Stimulated activated CD4-positive, alpha-beta T cell treated with anti-CD3 and anti-CD28 coated beads, Interleukin-12 subunit alpha, Interleukin-12 subunit beta, amount 100 ng/mL, for 24 hours (primary cell): ENCODE data around the gene DLX4.

Source experiments
- DNase-seq, 2 experiments: peaks; one replicate each; pipeline ENCODE4 v3.0.0-alpha.2; 2020; ENCODE audit warnings: low read depth in 2 of 2

DLX4 gene

GRCh38 chr17:49946964-49947584 lies 21.9 kb upstream of the DLX4 start:
- DNase-seq, result no peak

GRCh38 chr17:49949634-49950033 lies 19.4 kb upstream of the DLX4 start:
- DNase-seq, result no peak

DNA sequence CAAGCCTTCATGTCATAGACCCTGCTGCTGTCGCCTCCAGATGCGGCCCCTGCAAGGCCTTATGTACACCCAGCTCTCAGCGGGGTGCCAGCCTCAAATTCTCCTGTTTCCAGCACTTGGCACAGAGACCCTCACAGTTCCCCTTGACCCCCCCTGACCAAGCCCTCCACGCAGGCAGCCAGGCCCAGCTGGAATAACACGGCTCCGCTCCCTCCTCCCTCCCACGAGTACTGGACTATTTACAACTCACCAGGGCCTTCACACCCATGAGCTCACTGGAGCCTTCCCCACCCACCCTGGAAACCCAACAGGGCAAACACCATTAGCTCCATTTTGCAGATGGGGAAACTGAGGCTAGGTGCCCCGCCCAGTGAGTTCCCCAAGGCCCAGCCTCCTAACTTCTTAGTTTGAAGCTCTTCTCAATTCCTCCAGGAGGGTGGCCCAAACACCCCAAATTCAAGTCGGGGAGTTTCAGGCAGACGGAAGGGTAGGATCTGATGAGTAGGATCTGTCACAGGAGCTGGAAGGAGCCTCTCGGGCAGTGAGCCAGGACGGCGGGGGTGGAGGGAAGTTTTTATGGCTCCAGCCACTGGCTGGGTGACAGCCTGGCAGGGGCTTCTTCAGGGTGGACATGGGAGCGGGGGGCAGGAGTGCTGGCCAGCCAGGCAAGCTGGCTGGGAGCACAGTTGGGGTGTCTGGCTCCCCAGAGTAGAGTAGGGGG lies 17.5 kb upstream of the DLX4 start:
- no peak for DNase-seq

- DNase-seq, result peak; percentile 54 to 82
Observed at GRCh38 chr17:49952209-49952911, 16.6 kb upstream of the DLX4 start.

DNA sequence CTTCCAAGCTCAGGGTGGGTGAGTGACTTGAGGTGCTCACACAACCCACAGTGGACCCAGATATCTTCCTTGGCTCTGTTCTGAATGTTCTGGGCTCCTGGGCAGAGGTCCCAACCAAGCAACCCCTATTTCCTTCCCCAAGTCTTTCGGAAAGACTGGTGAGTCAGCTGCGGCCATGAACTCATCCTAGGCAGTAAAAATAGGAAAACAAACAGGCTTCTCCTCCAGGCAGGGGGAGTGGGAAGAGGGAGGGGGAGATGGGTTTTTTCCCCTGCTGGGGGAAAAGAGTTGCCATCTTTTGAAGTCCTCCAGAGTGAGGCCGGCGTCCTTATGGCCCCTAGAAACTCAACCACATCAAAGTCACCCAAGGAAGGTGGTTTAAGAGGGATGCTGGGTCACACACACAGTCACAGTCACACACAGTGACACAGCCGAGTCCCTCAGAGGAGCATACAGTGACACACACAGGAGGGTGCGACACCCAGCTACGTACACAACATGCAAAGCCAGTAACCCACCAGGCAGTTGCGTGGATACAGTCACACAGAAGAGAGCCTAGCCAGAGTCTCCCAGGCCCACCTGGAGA lies 16.0 kb upstream of the DLX4 start:
- DNase-seq, result no peak

DNA sequence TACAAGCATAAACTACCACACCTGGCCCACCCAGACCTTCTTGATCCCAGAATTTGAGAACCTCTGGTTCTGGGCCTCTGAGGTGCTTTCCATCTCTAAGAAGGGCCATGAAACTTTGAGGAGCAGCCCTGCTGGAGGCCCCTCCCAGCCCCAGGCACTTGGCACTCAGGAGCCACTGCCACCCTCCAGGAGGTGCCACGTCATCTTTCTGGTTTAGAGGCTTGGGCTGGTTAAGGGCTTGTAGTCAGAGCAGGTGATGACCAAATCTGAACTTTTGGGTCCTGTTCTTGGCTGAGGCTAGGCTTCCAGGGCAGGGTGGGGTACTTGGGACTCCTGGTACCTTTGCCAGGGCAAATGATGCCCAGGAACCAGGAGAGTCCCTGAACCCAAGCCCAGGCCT lies 13.8 kb upstream of the DLX4 start:
- DNase-seq, result no peak

DNA sequence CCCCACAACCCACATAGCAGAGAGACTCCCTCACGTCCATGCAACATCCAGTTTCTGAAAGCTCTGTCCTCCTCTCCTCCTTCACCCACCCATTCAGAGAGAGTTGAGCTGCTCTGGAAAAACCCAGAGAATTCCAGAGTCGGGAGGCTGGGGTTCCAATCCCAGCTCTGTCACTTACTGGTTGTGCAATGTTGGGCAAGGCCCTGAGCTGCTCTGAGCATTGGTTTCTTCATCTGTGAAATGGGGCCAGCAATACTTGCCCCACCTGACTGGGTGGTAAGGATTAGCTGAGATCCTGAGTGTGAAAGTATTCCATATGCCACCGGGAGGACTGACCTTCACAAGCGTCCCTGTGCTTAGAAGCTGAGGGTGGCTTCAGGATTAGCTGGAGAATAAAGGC lies 12.2 kb upstream of the DLX4 start:
- DNase-seq, result no peak

- DNase-seq, result no peak
Observed at GRCh38 chr17:49957350-49957749, 11.6 kb upstream of the DLX4 start.

- no peak for DNase-seq
Observed at GRCh38 chr17:49958723-49959122, 10.3 kb upstream of the DLX4 start.

DNA sequence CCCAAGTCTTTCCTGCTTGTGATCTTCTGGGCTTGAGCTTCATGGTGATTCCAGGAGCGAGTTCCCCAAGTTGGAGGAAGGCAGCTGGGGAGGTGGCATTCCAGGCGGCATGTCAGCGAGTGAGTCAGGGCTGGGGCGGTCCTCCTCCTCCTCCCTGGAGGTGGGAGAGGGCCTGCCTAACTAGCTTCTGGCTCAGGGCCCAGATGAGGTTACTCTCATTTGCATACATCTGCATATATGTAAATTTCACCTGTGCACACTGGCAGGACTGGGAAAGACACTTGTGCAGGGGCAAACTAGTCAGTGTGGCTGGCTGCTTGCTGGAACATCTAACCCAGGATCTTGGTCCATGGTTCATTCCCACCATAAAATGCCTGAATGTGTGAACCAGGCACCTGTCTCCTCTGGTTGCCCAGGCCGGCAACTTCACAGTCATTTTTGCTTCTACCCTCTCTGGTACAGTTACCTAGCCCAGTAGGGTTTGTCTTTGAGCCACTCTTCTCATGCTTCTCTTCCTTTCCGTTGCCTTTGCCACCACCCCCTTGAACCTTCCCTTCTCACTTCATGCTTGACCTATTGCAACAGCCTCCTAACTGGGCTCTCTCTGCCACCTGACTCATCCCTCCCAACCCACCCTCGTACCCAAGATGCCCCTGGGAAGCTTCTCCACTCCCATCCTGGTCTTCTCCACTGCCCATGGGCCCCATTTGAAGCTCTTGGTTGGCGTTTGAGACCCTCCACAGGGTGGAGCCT lies 9.6 kb upstream of the DLX4 start:
- DNase-seq, result no peak

- DNase-seq, result no peak
Observed at GRCh38 chr17:49962599-49963308, 6.2 kb upstream of the DLX4 start.

DNA sequence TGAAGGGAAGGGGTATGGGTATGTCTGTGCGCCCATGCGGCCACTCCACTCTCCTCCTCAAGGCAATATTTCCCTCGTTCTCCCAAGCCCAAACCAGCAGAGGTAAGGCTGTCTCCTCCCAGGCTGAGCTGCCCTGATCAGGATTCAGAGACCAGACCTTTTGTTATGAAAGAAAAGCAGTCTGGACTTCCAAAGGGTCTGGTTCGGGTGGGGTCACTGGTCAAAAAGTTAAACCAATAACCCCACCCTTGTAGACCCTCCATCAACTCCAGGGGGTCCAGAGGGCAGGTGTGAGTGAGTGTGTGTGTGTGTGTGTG lies 5.7 kb upstream of the DLX4 start:
- no peak for DNase-seq

GRCh38 chr17:49963626-49964302 lies 5.2 kb upstream of the DLX4 start:
- DNase-seq, result no peak

GRCh38 chr17:49964303-49964768 lies 4.7 kb upstream of the DLX4 start:
- no peak for DNase-seq

DNA sequence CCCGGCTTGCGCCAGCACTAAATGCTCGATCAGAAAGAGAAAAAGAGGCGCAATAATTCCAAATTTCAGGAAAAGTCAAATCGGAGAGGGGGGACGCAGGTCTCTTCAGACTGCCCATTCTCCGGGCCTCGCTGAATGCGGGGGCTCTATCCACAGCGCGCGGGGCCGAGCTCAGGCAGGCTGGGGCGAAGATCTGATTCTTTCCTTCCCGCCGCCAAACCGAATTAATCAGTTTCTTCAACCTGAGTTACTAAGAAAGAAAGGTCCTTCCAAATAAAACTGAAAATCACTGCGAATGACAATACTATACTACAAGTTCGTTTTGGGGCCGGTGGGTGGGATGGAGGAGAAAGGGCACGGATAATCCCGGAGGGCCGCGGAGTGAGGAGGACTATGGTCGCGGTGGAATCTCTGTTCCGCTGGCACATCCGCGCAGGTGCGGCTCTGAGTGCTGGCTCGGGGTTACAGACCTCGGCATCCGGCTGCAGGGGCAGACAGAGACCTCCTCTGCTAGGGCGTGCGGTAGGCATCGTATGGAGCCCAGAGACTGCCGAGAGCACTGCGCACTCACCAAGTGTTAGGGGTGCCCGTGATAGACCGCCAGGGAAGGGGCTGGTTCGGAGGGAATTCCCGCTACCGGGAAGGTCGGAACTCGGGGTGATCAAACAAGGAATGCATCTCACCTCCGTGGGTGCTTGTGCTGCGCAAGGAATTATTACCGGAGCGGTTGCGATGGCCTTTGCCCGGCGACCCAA lies 4.0 kb upstream of the DLX4 start:
- DNase-seq, result no peak

- DNase-seq, result no peak
Observed at GRCh38 chr17:49965524-49965909, 3.5 kb upstream of the DLX4 start.

- DNase-seq, result no peak
Observed at GRCh38 chr17:49966767-49967166, 2.2 kb upstream of the DLX4 start.

- no peak for DNase-seq
Observed at GRCh38 chr17:49967205-49967604, 1.8 kb upstream of the DLX4 start.

DNA sequence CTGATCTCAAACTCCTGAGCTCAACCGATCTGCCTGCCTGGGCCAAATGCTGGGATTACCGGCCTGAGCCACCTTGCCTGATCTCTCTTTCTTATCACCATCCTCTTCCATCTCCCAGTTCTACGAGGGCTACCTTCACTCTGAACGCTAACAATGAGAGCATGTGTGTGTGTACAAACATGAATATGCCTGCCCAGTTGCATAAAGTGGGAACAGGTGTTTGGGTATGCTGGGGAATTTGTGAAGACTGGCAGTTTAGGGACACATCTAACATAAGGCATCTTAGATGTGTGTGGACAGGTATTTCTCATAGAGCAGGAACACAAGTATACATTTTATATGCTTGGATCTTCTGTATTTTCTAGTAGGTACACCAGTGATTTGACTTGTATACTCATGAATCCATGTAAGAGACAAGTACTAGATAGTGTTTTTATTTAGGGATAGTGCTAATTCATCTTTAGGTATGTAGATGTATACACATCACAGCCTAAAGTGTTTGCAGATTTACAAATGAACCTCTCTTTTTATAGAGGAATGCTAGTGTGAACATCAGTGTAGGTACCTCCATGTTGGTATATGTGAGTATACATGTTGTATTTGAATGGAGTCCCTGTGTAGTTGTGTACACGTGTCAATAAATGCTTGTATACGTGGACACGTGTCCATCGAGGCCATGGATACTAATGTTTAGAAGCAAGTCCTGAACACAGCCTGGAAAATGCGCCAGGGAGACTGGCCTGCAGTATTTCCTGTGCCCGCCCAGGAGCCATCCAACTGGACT lies 1.2 kb upstream of the DLX4 start:
- no peak for DNase-seq
